Measurements from ENCODE around the gene AKNA.
"Not testable (repeated sequence)": the region's sequence is repeated elsewhere in the genome, so short reads cannot be mapped to it uniquely, and the experiment has no call there.

GRCh38 chr9:114323849-114324248, 63.9 kb downstream of the AKNA start:
- TF ChIP-seq EZH2 (IDR thresholded peaks at IDR 0.05; ENCODE audit: borderline replicate concordance, insufficient read depth, low read depth, low read length, poor library complexity, severe bottlenecking) = not testable (repeated sequence)
- TF ChIP-seq, protein P1, sequence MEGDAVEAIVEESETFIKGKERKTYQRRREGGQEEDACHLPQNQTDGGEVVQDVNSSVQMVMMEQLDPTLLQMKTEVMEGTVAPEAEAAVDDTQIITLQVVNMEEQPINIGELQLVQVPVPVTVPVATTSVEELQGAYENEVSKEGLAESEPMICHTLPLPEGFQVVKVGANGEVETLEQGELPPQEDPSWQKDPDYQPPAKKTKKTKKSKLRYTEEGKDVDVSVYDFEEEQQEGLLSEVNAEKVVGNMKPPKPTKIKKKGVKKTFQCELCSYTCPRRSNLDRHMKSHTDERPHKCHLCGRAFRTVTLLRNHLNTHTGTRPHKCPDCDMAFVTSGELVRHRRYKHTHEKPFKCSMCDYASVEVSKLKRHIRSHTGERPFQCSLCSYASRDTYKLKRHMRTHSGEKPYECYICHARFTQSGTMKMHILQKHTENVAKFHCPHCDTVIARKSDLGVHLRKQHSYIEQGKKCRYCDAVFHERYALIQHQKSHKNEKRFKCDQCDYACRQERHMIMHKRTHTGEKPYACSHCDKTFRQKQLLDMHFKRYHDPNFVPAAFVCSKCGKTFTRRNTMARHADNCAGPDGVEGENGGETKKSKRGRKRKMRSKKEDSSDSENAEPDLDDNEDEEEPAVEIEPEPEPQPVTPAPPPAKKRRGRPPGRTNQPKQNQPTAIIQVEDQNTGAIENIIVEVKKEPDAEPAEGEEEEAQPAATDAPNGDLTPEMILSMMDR (IDR thresholded peaks at IDR 0.05) = not testable (repeated sequence)
